Central memory CD8-positive, alpha-beta T cell (primary cell): ENCODE data around the gene VIM.
"Not testable (repeated sequence)": the region's sequence is repeated elsewhere in the genome, so short reads cannot be mapped to it uniquely, and the experiment has no call there.

Experiments
- ATAC-seq: fragments of 150-1000 bp; cut with Tn5 transposase; replicated peaks from 2 replicates; pipeline ENCODE4 v1.10.0; 2022; ENCODE audit warnings: mild to moderate bottlenecking, moderate FRiP score, moderate number of reproducible peaks; ENCODE audit not compliant: poor library complexity, severe bottlenecking; ENCODE audit errors: extremely low read depth
- DNase-seq, 2 donors: peaks; one replicate each; pipeline ENCODE4 v3.0.0; 2021; ENCODE audit warnings: low spot score in 2 of 2
- H3K27ac Mint-ChIP-seq: one replicate; pipeline ENCODE4 v1.8.0; 2022; ENCODE audit warnings: low read depth, mild to moderate bottlenecking, moderate library complexity, mixed read lengths
- H3K27me3 Mint-ChIP-seq: one replicate; pipeline ENCODE4 v1.8.0; 2022; ENCODE audit warnings: mixed read lengths
- H3K36me3 Mint-ChIP-seq: one replicate; pipeline ENCODE4 v1.8.0; 2022; ENCODE audit warnings: mild to moderate bottlenecking, moderate library complexity, mixed read lengths; ENCODE audit not compliant: insufficient read depth
- H3K4me1 Mint-ChIP-seq: one replicate; pipeline ENCODE4 v1.8.0; 2022; ENCODE audit warnings: mixed read lengths
- H3K4me3 Mint-ChIP-seq: one replicate; pipeline ENCODE4 v1.8.0; 2022; ENCODE audit warnings: mild to moderate bottlenecking, moderate library complexity, mixed read lengths
- H3K9me3 Mint-ChIP-seq: one replicate; pipeline ENCODE4 v1.8.0; 2022; ENCODE audit warnings: mixed read lengths

Gene VIM

DNA sequence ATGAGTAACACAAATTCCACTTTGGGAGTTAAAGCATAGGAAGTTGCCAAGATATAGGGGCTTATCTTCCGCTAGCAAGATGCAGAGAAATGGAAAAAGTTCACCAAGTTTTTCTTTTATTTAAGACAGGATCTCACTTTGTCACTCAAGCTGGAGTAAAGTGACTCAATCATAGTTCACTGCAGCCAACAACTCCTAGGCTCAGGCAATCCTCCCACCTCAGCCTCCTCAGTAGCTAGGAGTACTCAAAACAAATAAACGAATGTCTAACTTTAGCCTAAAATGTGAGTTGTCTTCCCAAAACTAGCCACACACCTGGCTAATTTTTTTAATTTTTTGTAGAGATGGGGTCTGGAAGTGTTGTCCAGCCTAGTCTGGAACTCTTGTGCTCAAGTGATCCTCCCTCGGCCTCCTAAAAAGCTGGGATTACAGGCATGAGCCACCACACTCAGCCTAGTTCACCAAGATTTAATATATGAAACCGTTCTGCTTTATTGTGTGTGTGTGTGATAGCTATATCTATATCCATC is 9.9 kb downstream of the VIM start:
- peak overlapping the region; percentile 75 for H3K27ac Mint-ChIP-seq
- peaks cover 65% of the 10 kb centered on the region for H3K36me3 Mint-ChIP-seq
- ATAC-seq (no peak), DNase-seq (no peak)
- H3K27me3 Mint-ChIP-seq, result no peaks in the 10 kb centered on the region
- peaks cover 28% of the 10 kb centered on the region for H3K4me1 Mint-ChIP-seq
- H3K9me3 Mint-ChIP-seq, result no peaks in the 10 kb centered on the region
- H3K4me3 Mint-ChIP-seq, result no peak overlapping the region

DNA sequence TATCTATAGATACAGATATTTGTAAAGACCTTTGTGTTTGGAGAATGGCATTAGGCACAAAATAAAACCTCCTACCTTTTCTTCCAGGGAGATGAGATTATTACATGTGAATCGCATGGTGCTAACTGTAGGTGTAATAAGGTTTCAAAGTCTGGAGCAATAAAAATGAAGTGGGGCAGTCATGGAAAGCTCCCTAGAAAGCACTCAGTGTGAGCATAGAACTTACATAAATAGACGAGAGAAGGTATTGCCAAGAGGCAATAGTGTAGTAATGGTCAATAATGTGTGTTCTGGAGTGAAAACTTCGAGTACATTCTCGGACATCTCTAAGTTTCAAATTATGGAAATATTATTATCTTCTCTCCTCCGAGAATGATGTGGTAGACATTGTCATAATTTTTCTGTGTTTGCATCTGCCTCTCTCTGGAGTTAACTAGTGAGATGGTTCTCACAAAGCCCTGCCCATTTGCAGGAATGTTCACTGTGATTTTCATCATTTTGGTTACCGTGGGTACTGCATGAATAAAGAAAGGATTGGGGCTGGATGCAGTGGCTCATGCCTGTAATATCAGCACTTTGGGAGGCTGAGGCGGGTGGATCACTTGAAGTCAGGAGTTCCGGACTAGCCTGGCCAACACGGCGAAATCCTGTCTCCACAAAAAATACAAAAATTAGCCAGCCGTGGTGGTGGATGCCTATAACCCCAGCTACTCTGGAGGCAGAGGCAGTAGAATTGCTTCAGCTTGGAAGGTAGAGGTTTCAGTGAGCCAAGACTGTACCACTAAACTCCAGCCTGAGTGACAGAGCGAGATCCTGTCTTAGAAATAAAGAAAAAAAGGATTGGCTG is 10.6 kb downstream of the VIM start:
- no peak overlapping the region for H3K4me3 Mint-ChIP-seq
- DNase-seq (no peak), ATAC-seq (peak; percentile 18)
- no peaks in the 10 kb centered on the region for H3K9me3 Mint-ChIP-seq
- no peaks in the 10 kb centered on the region for H3K27me3 Mint-ChIP-seq
- peaks cover 28% of the 10 kb centered on the region for H3K4me1 Mint-ChIP-seq
- peaks cover 58% of the 10 kb centered on the region for H3K36me3 Mint-ChIP-seq
- H3K27ac Mint-ChIP-seq, result peak overlapping the region; percentile 75

DNA sequence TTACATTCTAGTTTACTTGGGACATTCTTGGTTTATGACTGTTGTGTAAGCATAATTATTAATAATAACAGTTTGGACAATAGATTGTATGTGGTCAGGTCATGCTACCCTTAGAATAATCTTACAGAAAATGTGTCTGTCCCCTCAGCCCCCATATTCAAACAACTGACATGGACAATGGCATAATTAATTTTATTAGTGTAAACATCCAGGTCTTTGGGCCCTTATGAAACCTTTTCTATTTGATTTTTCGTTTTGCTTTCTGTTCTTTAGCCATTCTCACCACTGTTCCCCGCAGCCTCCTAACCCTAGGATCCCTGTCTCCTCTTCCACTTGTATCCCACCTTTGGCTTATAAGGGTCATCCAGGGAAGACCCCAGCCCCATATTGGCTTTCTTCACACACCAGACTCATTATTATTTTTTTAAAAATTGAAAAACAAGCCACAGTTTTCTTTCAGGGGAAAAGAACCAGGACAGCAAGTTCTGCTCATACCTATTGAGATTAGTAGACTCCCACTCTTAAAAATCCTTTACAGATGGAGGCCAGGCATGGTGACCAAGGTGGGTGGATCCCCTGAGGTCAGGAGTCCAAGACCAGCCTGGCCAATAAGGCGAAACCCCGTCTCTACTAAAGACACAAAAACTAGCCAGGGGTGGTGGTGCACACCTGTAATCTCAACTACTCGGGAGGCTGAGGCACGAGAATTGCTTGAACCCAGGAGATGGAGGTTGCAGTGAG is 11.5 kb downstream of the VIM start:
- ATAC-seq, result no peak
- H3K27me3 Mint-ChIP-seq, result no peaks in the 10 kb centered on the region
- H3K4me3 Mint-ChIP-seq, result no peak overlapping the region
- peak overlapping the region; percentile 74 for H3K27ac Mint-ChIP-seq
- H3K9me3 Mint-ChIP-seq, result no peaks in the 10 kb centered on the region
- DNase-seq, result no peak
- peaks cover 23% of the 10 kb centered on the region for H3K4me1 Mint-ChIP-seq
- H3K36me3 Mint-ChIP-seq, result peaks cover 49% of the 10 kb centered on the region

DNA sequence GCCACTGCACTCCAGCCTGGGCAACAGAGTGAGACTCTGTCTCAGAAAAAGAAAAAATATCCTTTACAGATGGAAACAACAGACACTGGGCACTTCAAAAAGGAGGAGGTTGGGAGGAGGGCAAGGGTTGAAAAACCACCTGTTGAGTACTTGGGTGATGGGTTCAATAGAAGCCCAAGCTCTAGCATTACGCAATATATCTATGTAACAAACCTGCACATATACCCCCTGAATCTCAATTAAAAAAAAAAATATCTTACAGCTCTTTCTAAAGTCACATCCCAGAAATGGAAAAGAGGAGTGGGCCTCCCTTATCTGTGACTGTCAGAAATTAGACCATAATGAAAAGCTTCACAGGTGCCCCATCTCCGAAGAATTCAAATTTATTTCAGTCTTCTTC is 12.1 kb downstream of the VIM start:
- Mint-ChIP-seq H3K27ac (peak overlapping the region; percentile 74), H3K27me3 (no peaks in the 10 kb centered on the region), H3K36me3 (peaks cover 44% of the 10 kb centered on the region), H3K9me3 (no peaks in the 10 kb centered on the region), H3K4me1 (peaks cover 17% of the 10 kb centered on the region), H3K4me3 (no peak overlapping the region)
- DNase-seq, result no peak
- no peak for ATAC-seq

DNA sequence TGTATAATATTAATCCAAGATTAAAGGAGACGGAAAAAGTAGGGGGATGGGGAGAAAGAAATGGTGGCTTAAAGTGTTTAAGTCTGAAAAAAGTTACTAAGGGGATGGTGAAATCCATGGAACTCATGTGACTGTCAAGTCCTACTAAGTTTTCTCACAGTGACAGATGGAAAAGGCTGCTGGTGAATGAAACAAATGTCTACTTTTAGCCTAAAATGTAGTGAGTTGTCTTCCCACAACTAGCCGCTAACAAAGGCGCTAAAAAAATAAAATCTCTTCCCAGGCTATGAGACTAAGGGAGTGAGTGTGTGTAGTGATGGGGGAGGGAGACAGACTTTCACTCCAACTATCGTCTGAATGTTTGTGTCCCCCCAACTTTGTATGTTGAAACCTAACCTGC is 12.6 kb downstream of the VIM start:
- ATAC-seq, result no peak
- no peak overlapping the region for H3K27ac Mint-ChIP-seq

DNA sequence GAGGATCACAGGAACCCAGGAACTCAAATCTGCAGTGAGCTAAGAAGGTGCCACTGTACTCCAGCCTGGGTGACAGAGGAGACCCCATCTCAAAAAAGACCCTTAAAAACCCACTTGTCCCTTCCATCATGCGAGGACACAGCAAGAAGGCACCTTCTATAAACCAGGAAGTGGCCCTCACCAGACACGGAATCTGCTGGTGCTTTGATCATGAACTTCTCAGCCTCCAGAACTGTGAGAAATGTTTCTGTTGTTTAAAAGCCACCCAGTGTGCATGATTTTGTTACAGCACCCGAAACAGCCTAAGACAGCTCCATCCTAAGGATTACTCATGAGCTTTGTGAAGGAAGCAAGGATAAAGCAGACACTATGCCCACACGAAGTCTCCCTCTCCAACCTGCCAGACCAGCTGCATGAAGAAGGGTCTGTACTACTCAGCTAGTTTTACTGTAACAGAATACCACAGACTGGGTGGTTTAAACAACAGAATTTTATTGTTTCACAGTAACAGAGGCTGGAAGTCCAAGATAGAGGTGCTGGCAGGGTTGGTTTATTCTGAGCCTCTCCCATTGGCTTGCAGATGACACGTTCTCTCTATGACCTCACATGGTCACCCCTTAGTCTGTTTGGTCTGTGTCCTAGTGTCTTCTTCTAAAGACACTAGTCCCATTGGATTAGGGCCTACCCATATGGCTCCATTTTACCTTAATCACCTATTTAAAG is 13.7 kb downstream of the VIM start:
- Mint-ChIP-seq H3K4me3 (no peak overlapping the region), H3K27ac (no peak overlapping the region), H3K9me3 (no peaks in the 10 kb centered on the region), H3K4me1 (peaks cover 1% of the 10 kb centered on the region), H3K27me3 (no peaks in the 10 kb centered on the region), H3K36me3 (peaks cover 27% of the 10 kb centered on the region)
- DNase-seq (no peak), ATAC-seq (no peak)

More for the DNA sequence above, 12.6 kb downstream of the VIM start:
- Mint-ChIP-seq H3K4me1 (peaks cover 13% of the 10 kb centered on the region), H3K4me3 (no peak overlapping the region), H3K9me3 (no peaks in the 10 kb centered on the region), H3K27me3 (no peaks in the 10 kb centered on the region), H3K36me3 (peaks cover 38% of the 10 kb centered on the region)
- no peak for DNase-seq

DNA sequence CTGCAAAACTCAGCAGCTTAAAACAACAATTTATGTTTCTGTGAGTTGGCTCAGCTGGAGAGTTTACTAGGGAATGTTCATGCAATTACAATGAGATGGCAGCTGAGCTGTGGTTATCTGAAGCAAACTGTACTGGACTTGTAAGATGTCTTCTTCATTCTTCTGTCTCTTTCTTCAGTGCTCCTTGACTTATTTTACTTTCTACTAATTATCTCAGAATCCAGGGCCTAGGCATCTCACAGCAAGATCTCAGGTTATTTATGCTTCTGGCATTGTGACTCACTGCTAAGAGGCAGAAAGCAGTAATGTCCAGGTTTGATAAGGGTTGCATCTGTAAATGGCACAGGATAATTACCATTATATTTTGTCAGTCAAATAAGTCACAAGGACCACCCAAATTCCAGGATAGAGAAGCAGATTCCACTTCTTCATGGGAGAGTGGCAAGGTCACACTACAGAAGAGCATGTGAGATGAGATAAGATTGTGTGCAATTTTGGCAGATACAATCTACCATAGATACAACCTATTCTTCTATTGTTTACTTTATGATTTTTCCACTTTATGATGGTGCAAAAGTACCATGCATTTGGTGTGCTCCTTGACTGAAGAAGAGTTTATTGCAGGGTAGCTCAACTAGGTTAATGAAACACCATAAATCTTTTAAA is 16.8 kb downstream of the VIM start:
- ATAC-seq (no peak), DNase-seq (no peak)
- H3K4me3 Mint-ChIP-seq, result no peak overlapping the region
- no peak overlapping the region for H3K27ac Mint-ChIP-seq
- peaks cover under 1% of the 10 kb centered on the region for H3K36me3 Mint-ChIP-seq
- H3K9me3 Mint-ChIP-seq, result no peaks in the 10 kb centered on the region
- H3K27me3 Mint-ChIP-seq, result no peaks in the 10 kb centered on the region
- no peaks in the 10 kb centered on the region for H3K4me1 Mint-ChIP-seq

DNA sequence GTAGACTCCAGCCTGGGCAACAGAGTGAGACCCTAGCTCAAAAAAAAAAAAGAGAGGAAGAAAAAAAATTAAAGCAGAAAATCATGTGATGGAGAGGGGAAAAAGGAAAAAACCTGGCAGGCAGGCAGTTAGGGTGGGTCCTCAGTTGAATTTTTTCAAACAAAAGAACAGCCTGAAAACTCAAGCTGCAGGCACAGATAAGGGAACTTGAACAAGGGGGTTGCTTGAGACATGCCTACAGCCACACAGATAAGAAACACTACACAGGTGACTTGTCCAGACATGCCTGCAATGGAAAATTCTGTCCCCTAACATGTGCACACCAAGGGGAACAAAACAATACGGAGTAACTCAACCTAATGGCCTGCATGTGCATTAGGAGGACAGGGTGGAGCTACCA is 19.2 kb downstream of the VIM start:
- Mint-ChIP-seq H3K9me3 (no peaks in the 10 kb centered on the region), H3K4me3 (no peak overlapping the region), H3K36me3 (no peaks in the 10 kb centered on the region), H3K27me3 (no peaks in the 10 kb centered on the region), H3K4me1 (no peaks in the 10 kb centered on the region), H3K27ac (no peak overlapping the region)
- ATAC-seq (no peak), DNase-seq (no peak)

DNA sequence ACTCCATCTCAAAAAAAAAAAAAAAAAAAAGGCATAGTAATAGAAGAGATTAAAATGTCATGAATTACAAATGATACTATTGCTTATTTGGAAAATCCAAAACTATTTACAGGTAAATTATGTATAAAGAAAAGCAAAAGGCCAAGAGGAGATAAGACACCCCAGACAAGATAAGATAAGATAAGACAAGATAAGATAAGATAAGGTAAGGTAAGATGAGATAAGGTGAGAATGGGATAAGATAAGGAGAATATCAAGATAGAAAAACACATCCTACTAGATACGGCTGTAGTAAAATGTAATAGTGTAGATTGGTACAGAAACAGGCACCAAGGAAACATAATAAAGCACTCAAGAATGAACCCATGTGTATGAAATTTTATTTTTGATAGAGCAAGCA is 20.9 kb downstream of the VIM start:
- H3K4me1 Mint-ChIP-seq, result no peaks in the 10 kb centered on the region
- DNase-seq (no peak), ATAC-seq (no peak)
- H3K9me3 Mint-ChIP-seq, result no peaks in the 10 kb centered on the region
- no peaks in the 10 kb centered on the region for H3K27me3 Mint-ChIP-seq
- H3K36me3 Mint-ChIP-seq, result no peaks in the 10 kb centered on the region
- H3K27ac Mint-ChIP-seq, result no peak overlapping the region
- no peak overlapping the region for H3K4me3 Mint-ChIP-seq

DNA sequence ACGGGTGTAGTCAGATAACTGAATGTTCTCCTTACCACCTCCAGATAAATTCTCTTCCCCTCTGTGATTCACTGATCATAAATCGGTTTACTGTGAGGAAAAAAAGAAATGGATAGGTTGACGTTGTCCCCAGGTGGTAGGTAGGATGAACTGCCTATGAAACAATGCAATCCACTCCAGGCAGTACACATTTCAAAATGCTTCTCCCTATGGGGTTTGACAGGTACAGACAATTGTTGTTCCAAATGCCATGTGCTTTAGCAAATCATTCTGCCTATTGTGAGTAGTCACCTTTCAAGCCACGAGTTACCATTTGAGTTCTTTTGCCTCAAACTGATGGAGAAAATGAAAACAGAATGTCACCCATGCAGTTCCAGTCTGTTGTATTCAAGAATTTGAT is 21.8 kb downstream of the VIM start:
- ATAC-seq, result no peak
- no peak for DNase-seq
- Mint-ChIP-seq H3K27ac (no peak overlapping the region), H3K36me3 (no peaks in the 10 kb centered on the region), H3K4me3 (no peak overlapping the region), H3K9me3 (no peaks in the 10 kb centered on the region), H3K4me1 (no peaks in the 10 kb centered on the region), H3K27me3 (no peaks in the 10 kb centered on the region)

DNA sequence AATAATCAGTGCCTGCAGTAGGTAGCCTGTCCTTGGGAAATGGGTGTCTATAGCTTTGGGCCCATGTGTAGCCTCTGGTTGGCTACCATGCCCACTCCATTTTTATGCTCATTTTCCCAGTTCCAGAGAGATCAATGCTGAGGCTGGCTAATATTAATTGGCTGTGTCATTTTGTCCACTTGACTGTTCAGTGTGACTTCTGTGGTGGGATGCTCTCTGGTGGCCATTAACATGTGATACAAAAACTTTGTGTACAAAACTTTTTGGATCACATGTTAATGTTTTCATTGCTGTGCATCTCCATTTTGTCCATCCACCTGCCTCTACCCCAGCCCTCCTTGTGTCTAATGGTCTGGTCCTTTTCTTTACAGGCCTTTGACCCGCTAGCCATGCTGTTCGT is 22.7 kb downstream of the VIM start:
- H3K9me3 Mint-ChIP-seq, result no peaks in the 10 kb centered on the region
- ATAC-seq (no peak), DNase-seq (no peak)
- no peaks in the 10 kb centered on the region for H3K36me3 Mint-ChIP-seq
- no peak overlapping the region for H3K4me3 Mint-ChIP-seq
- H3K4me1 Mint-ChIP-seq, result no peaks in the 10 kb centered on the region
- no peak overlapping the region for H3K27ac Mint-ChIP-seq
- H3K27me3 Mint-ChIP-seq, result no peaks in the 10 kb centered on the region

DNA sequence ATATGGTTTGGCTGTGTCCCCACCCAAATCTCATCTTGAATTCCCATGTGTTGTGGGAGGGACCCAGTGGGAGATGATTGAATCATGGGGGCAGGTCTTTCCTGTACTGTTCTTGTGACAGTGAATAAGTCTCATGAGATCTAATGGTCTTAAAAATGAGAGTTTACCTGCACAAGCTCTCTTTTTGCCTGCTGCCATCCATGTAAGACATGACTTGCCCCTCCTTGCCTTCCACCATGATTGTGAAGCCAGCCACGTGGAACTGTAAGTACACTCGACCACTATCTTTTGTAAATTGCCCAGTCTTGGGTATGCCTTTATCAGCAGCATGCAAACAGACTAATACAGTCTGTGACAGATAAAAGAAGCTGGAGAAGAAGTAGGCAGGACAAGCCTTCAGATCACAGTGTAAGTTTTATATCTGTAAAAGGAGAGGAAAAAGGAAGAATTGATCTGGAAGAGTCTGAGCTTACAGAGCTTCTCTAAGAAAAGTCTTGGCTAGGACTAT is 26.6 kb downstream of the VIM start:
- not testable (repeated sequence) for H3K27ac Mint-ChIP-seq, H3K4me1 Mint-ChIP-seq, H3K9me3 Mint-ChIP-seq, H3K4me3 Mint-ChIP-seq, DNase-seq, H3K27me3 Mint-ChIP-seq, H3K36me3 Mint-ChIP-seq, ATAC-seq
